GM12875 (cell line): Measurements from ENCODE around the gene SEC22A.
"Not testable (repeated sequence)": the region's sequence is repeated elsewhere in the genome, so short reads cannot be mapped to it uniquely, and the experiment has no call there.

Experiments
- H3K4me3 ChIP-seq: one replicate; pipeline ENCODE4 v1.5.1; 2011; ENCODE audit warnings: low read depth, low read length, control low read depth
- TF ChIP-seq, protein P1 (sequence below): IDR thresholded peaks from 2 replicates; pipeline ENCODE4 v1.5.1; 2011; ENCODE audit warnings: low read depth, mild to moderate bottlenecking, control low read depth, inconsistent platforms, low read length, moderate library complexity, borderline replicate concordance; ENCODE audit not compliant: insufficient read depth

The SEC22A gene

DNA sequence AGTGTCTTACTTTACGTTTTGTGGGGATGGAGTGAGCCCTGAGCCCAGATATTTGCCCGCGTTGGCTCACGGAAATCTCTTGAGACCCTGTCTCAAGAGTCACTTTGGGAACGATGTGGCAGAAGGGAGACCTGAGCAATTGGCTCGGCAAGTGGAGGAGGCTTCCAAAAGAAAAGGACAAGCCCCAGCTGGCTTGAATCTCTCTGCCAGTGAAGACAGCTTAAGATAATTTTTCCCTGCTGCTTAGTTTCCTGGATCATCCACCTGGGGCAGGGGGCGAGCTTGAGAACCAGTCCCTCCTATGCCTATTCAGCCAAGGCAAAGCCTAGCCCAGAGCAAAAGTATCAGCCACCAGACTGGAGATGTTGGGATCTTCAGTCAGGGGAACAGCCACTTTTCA, 708 bp downstream of the SEC22A start:
- TF ChIP-seq, protein P1, sequence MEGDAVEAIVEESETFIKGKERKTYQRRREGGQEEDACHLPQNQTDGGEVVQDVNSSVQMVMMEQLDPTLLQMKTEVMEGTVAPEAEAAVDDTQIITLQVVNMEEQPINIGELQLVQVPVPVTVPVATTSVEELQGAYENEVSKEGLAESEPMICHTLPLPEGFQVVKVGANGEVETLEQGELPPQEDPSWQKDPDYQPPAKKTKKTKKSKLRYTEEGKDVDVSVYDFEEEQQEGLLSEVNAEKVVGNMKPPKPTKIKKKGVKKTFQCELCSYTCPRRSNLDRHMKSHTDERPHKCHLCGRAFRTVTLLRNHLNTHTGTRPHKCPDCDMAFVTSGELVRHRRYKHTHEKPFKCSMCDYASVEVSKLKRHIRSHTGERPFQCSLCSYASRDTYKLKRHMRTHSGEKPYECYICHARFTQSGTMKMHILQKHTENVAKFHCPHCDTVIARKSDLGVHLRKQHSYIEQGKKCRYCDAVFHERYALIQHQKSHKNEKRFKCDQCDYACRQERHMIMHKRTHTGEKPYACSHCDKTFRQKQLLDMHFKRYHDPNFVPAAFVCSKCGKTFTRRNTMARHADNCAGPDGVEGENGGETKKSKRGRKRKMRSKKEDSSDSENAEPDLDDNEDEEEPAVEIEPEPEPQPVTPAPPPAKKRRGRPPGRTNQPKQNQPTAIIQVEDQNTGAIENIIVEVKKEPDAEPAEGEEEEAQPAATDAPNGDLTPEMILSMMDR: no peak

DNA sequence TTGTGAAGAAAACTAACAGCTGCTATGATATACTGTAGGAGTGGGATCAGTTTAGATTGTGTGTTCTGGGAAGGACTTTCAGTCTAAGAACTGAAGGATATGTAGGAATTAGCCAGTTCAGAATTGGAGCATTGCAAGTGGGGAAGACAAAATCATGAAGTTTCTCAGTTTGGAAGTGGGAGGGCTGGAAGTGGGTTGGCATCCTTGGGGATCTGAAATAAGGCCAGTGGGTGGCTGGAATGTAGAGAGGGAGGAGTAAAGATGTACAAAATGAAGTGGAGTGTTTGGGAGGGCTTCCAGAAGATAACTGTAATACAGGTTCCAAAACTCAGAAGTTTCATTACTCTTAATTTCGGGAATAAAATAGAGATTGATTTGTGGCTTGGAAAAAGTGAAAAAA, 17.2 kb downstream of the SEC22A start:
- TF ChIP-seq, protein P1: no peak
- no peak overlapping the region for H3K4me3 ChIP-seq

More for the DNA sequence above, 708 bp downstream of the SEC22A start:
- H3K4me3 ChIP-seq: peak overlapping the region; percentile 98

DNA sequence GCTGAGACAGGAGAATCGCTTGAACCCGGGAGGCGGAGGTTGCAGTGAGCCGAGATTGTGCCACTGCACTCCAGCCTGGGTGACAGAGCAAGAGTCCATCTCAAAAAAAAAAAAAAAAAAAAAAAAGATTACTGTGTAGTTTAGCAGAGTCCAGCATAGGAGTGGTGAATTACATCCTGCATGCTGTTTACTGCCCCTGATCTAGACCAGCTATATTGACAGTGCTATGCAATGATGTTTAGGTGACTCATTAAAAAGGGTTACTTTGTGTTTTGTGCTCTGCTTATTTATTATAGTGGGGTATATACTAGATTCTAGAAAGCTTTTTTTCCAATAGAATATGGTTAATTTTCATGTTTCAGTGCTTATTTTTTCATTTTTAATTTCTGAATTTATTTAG, 19.6 kb downstream of the SEC22A start:
- not testable (repeated sequence) for H3K4me3 ChIP-seq

DNA sequence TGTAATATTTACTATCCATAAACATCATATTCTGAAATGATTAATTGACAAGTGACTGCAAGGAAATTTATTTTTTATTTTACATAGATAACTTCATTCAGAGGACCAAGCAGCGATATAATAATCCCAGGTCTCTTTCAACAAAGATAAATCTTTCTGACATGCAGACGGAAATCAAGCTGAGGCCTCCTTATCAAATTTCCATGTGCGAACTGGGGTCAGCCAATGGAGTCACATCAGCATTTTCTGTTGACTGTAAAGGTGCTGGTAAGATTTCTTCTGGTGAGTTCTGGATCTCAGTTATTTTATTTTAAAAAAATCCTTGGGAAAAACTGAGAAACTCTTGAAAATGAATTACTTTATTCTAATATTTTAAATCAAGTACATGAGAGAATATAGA, 23.3 kb downstream of the SEC22A start:
- TF ChIP-seq, protein P1: no peak
- H3K4me3 ChIP-seq: no peak overlapping the region

DNA sequence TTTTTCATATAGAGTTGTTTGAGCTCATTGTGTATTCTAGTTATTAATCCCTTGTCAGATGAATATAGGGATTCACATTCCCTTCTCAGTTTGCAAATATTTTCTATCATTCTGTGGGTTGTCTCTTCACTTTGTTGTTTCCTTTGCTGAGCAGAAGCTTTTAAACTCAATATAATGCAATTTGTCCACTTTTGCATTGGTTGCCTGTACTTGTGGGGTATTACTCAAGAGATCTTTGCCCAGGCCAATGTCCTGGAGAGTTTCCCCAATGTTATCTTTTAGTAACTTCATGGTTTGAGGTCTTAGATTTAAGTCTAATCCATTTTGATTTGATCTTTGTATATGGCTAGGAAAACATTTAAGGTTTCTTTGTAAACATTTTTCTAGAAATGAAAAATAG, 24.8 kb downstream of the SEC22A start:
- H3K4me3 ChIP-seq: no peak overlapping the region
- TF ChIP-seq, protein P1: no peak

DNA sequence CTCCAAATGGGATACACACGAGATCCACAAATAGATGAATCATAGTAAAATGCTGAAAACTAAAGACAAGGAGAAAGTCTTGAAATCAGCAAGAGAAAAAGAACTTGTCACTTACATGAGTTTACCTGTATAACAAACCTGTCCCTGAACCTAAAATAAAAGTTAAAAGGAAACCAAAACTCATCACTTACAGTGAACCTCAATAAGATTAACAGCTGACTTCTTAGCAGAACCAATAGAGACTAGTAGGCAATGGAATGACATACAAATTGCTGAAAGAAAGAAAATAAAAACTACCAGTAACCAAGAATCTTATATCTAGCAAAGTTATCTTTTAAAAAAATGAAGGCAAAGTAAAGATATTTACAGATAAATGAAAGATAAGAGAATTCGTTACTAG, 27.4 kb downstream of the SEC22A start:
- H3K4me3 ChIP-seq: no peak overlapping the region
- TF ChIP-seq, protein P1: no peak

DNA sequence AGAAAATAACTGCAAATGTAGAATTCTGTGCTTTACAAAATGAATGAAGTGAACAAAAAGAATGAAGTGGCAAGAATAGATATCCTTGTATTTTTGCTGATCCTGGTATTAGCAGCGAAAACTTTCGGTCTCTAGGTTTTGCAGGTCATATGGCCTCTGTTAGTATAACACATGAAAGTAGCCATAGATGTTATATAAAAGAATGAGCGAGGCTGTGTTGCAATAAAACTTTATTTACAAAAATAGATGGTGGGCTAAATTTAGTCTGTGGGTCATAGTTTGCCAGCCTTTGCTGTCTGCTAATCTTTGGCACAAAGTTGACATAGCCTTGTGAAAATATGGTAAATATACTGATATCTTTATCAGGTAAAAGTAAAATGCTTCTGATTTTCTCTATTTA, 35.2 kb downstream of the SEC22A start:
- H3K4me3 ChIP-seq: no peak overlapping the region
- TF ChIP-seq, protein P1: no peak

DNA sequence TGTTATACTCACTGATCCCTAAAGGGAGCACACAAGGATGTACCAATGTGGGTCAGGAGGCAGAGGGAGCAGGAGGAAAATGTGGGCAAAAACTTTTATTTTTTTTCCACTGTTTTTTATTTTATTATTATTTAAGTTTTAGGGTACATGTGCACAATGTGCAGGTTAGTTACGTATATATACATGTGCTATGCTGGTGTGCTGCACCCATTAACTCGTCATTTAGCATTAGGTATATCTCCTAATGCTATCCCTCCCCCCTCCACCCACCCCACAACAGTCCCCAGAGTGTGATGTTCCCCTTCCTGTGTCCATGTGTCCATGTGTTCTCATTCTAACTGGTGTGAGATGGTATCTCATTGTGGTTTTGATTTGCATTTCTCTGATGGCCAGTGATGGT, 37.4 kb downstream of the SEC22A start:
- not testable (repeated sequence) for H3K4me3 ChIP-seq
